ENCODE results near the gene IL1RL2. TPM values are rescaled to one million over a fixed set of nuclear protein-coding genes. Genes with fewer than 3 reads are reported as not detected.

IL1RL2 gene
- total RNA-seq, 2 donors from 2014 or later, result 1.4 to 1.9 TPM

Other genes starting within 250 kb of the IL1RL2 start
- gene IL1R2, start 195.1 kb upstream of the IL1RL2 start, total RNA-seq, result 10 to 100 TPM in 1 of 2 donors, 1 to 10 TPM in 1; 8.2 to 11.0 TPM
- 10 to 100 TPM; 14.3 to 14.5 TPM for gene IL1R1, start 44.3 kb upstream of the IL1RL2 start, total RNA-seq
- gene IL1RL1, start 124.5 kb downstream of the IL1RL2 start, total RNA-seq, result 1 to 10 TPM; 1.6 to 2.2 TPM
- 10 to 100 TPM; 56.5 to 68.0 TPM for gene IL18R1, start 168.8 kb downstream of the IL1RL2 start, total RNA-seq
- gene IL18RAP, start 236.1 kb downstream of the IL1RL2 start, total RNA-seq, result 1 to 10 TPM; 7.6 to 9.5 TPM

Data from activated T-cell treated with anti-CD3 and anti-CD28 coated beads, Interleukin-2, amount 50 U/mL, for 72 hours (primary cell).